NCI-H2227 (cell line): ENCODE data around the gene RAPGEF5.
"Not testable (repeated sequence)": the region's sequence is repeated elsewhere in the genome, so short reads cannot be mapped to it uniquely, and the experiment has no call there.

Experiments
- DNase-seq: peaks from one replicate; lab custom pipeline; 2025; ENCODE audit not compliant: unreplicated experiment; lab: John Stamatoyannopoulos, UW

RAPGEF5 gene

GRCh38 chr7:22094413-22095342 lies 262.3 kb downstream of the RAPGEF5 start:
- no peak for DNase-seq

GRCh38 chr7:22093936-22094335 lies 263.0 kb downstream of the RAPGEF5 start:
- DNase-seq: no peak

GRCh38 chr7:22093001-22093400 lies 264.0 kb downstream of the RAPGEF5 start:
- DNase-seq: no peak

GRCh38 chr7:22090958-22091525 lies 265.9 kb downstream of the RAPGEF5 start:
- not testable (repeated sequence) for DNase-seq

GRCh38 chr7:22090512-22090911 lies 266.4 kb downstream of the RAPGEF5 start:
- DNase-seq: no peak

- DNase-seq: no peak
Observed at GRCh38 chr7:22090107-22090506, 266.8 kb downstream of the RAPGEF5 start.

- peak; percentile 75 for DNase-seq
Observed at GRCh38 chr7:22088827-22089226, 268.1 kb downstream of the RAPGEF5 start.

- DNase-seq: no peak
Observed at GRCh38 chr7:22087861-22088260, 269.1 kb downstream of the RAPGEF5 start.

- DNase-seq: no peak
Observed at GRCh38 chr7:22083704-22084240, 273.2 kb downstream of the RAPGEF5 start.

- peak; percentile 95 for DNase-seq
Observed at GRCh38 chr7:22082886-22083703, 273.9 kb downstream of the RAPGEF5 start.

GRCh38 chr7:22082553-22082885 lies 274.4 kb downstream of the RAPGEF5 start:
- DNase-seq: peak; percentile 71

GRCh38 chr7:22080219-22080618 lies 276.7 kb downstream of the RAPGEF5 start:
- DNase-seq: not testable (repeated sequence)

- not testable (repeated sequence) for DNase-seq
Observed at GRCh38 chr7:22078872-22079271, 278.1 kb downstream of the RAPGEF5 start.

GRCh38 chr7:22075561-22075960 lies 281.4 kb downstream of the RAPGEF5 start:
- no peak for DNase-seq

- no peak for DNase-seq
Observed at GRCh38 chr7:22074897-22075296, 282.1 kb downstream of the RAPGEF5 start.
